HG03108 (cell line): Measurements from ENCODE around the gene MEGF6.
"Not testable (repeated sequence)": the region's sequence is repeated elsewhere in the genome, so short reads cannot be mapped to it uniquely, and the experiment has no call there.

Experiments
- ATAC-seq: cut with Tn5 transposase; IDR thresholded peaks from one replicate; pipeline ENCODE4 v1.9.1; 2021; ENCODE audit warnings: moderate library complexity; ENCODE audit not compliant: unreplicated experiment

MEGF6 gene

GRCh38 chr1:3630161-3630611 is 18.9 kb upstream of the MEGF6 start:
- ATAC-seq: no peak

- ATAC-seq: no peak
These were observed 18.4 kb upstream of the MEGF6 start for GRCh38 chr1:3629561-3630160.

GRCh38 chr1:3628445-3628844 is 17.1 kb upstream of the MEGF6 start:
- no peak for ATAC-seq

GRCh38 chr1:3627515-3628253 is 16.4 kb upstream of the MEGF6 start:
- ATAC-seq: no peak

GRCh38 chr1:3626025-3626424 is 14.7 kb upstream of the MEGF6 start:
- ATAC-seq: no peak

GRCh38 chr1:3625151-3625907 is 14.0 kb upstream of the MEGF6 start:
- ATAC-seq: peak; percentile 13

GRCh38 chr1:3624200-3625136 is 13.2 kb upstream of the MEGF6 start, which contains the start of gene TPRG1L:
TPRG1L (plus strand) TSS chr1:3625015; CDS start chr1:3625073, 58 bp downstream.
- peak; percentile 92 for ATAC-seq

GRCh38 chr1:3623441-3624199 is 12.3 kb upstream of the MEGF6 start:
- no peak for ATAC-seq

- not testable (repeated sequence) for ATAC-seq
These were observed 10.8 kb upstream of the MEGF6 start for GRCh38 chr1:3622102-3622501.

GRCh38 chr1:3621151-3621671 is 9.9 kb upstream of the MEGF6 start:
- ATAC-seq: not testable (repeated sequence)

GRCh38 chr1:3620708-3621107 is 9.4 kb upstream of the MEGF6 start:
- ATAC-seq: no peak

GRCh38 chr1:3618881-3619671 is 7.8 kb upstream of the MEGF6 start:
- ATAC-seq: no peak

GRCh38 chr1:3618531-3618880 is 7.2 kb upstream of the MEGF6 start:
- no peak for ATAC-seq

- ATAC-seq: no peak
These were observed 6.6 kb upstream of the MEGF6 start for GRCh38 chr1:3617806-3618345.

- ATAC-seq: no peak
These were observed 5.6 kb upstream of the MEGF6 start for GRCh38 chr1:3616861-3617260.

GRCh38 chr1:3614755-3615742 is 3.7 kb upstream of the MEGF6 start:
- no peak for ATAC-seq

GRCh38 chr1:3612123-3612522 is 815 bp upstream of the MEGF6 start:
- ATAC-seq: no peak
